CD8-positive, alpha-beta memory T cell (primary cell): ENCODE measurements around the gene CLEC6A. TPM values are rescaled to one million over a fixed set of nuclear protein-coding genes. Genes with fewer than 3 reads are reported as not detected.
"Not testable (repeated sequence)": the region's sequence is repeated elsewhere in the genome, so short reads cannot be mapped to it uniquely, and the experiment has no call there.

ENCODE experiments used
- CTCF ChIA-PET: fragments of 350-600 bp; sonication (Branson Sonifier 250); formaldehyde crosslinking; loops from one replicate; lab custom pipeline; 2021; ENCODE audit warnings: antibody characterized with exemption; lab: Charles Lee
- POLR2A ChIA-PET: fragments of 350-600 bp; sonication (Branson Sonifier 250); formaldehyde crosslinking; loops from one replicate; lab custom pipeline; 2021; ENCODE audit warnings: antibody characterized with exemption; lab: Charles Lee
- DNase-seq, 5 donors: peaks; one replicate each; pipeline versions ENCODE4 v3.0.0 to v3.0.0-alpha.2; 2020 to 2022; ENCODE audit warnings: mixed read lengths in 1 of 5
- H3K27ac ChIP-seq: one replicate; pipeline ENCODE4 v1.7.0; 2013; ENCODE audit warnings: low read depth, mild to moderate bottlenecking, low read length, moderate library complexity
- H3K27me3 ChIP-seq: 2 replicates; pipeline ENCODE4 v1.7.0; 2013; ENCODE audit warnings: low read length, mild to moderate bottlenecking; ENCODE audit not compliant: insufficient read depth, poor library complexity, severe bottlenecking
- H3K36me3 ChIP-seq: 2 replicates; pipeline ENCODE4 v1.7.0; 2013; ENCODE audit warnings: mild to moderate bottlenecking, low read length, moderate library complexity; ENCODE audit not compliant: insufficient read depth
- H3K4me1 ChIP-seq: 2 replicates; pipeline ENCODE4 v1.7.0; 2013; ENCODE audit warnings: mild to moderate bottlenecking, low read length, moderate library complexity; ENCODE audit not compliant: insufficient read depth
- H3K4me3 ChIP-seq: 2 replicates; pipeline ENCODE4 v1.7.0; 2013; ENCODE audit warnings: mild to moderate bottlenecking, low read length
- H3K9me3 ChIP-seq: 2 replicates; pipeline ENCODE4 v1.7.0; 2013; ENCODE audit warnings: mild to moderate bottlenecking, low read length
- H3K27ac Mint-ChIP-seq, 8 donors: one replicate each; pipeline ENCODE4 v1.8.0; 2020 to 2021; ENCODE audit warnings: mixed read lengths in 8 of 8, mild to moderate bottlenecking in 6 of 8, inconsistent platforms in 3 of 8, moderate library complexity in 3 of 8
- H3K27me3 Mint-ChIP-seq, 2 donors: one replicate each; pipeline ENCODE4 v1.8.0; 2020 to 2021; ENCODE audit warnings: mixed read lengths in 2 of 2, mild to moderate bottlenecking in 1 of 2, moderate library complexity in 1 of 2
- H3K36me3 Mint-ChIP-seq, 3 donors: one replicate each; pipeline ENCODE4 v1.8.0; 2020 to 2021; ENCODE audit warnings: mixed read lengths in 3 of 3, inconsistent platforms in 1 of 3, mild to moderate bottlenecking in 1 of 3
- H3K4me1 Mint-ChIP-seq, 3 donors: one replicate each; pipeline ENCODE4 v1.8.0; 2020 to 2021; ENCODE audit warnings: mixed read lengths in 3 of 3, inconsistent platforms in 1 of 3, mild to moderate bottlenecking in 1 of 3
- H3K4me3 Mint-ChIP-seq, 7 donors: one replicate each; pipeline ENCODE4 v1.8.0; 2020 to 2021; ENCODE audit warnings: mixed read lengths in 7 of 7, mild to moderate bottlenecking in 6 of 7, moderate library complexity in 4 of 7, inconsistent platforms in 2 of 7
- H3K9me3 Mint-ChIP-seq, 5 donors: one replicate each; pipeline ENCODE4 v1.8.0; 2020 to 2022; ENCODE audit warnings: mixed read lengths in 5 of 5, mild to moderate bottlenecking in 3 of 5, moderate library complexity in 2 of 5, inconsistent platforms in 1 of 5
- polyA plus RNA-seq: library from polyadenylated mRNA; unstranded; fragments of 300-500 nt; fragmentation: Illumina TruSeq; gene quantifications from one replicate; pipeline ENCODE4 v1.2.3, GENCODE V29; 2021
- total RNA-seq, 2 experiments: library from RNA; stranded (reverse); gene quantifications; one replicate each; pipeline ENCODE4 v1.2.3, GENCODE V29; 2021

Gene CLEC6A
- total RNA-seq (not detected), polyA plus RNA-seq (not detected)

DNA sequence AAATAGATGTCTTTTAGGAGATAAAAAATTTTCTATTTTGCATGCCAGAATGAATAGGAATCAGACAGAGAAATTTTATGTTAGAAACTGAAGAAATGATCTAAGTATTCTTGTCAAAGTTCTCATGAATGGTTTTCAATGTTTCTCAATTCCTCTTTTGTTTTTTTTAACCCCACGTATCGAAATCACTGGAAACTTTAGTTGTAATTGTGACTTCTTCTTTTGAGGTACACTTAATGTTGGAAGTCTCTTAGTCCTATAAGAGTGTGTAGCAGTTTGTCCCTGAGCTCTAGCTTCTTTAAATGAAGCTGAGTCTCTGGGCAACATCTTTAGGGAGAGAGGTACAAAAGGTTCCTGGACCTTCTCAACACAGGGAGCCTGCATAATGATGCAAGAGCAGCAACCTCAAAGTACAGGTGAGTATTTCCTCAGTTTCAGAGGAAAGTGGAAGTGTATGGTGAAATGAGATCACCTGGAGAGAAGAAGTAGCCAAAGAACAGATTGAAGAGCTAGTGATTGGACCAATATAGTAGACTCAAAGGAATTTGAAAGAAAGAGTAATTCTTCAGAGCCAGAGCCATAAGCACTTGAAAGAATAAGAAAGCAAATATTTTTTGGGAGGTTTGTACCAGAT lies at the start of gene CLEC6A:
CLEC6A (plus strand) TSS at position 236 of the 634 bp plus-strand sequence; CDS start at position 386, 150 bp downstream.
- peaks cover 5 to 49% of the 10 kb centered on the region in 2 donors for H3K27me3 Mint-ChIP-seq
- ChIA-PET POLR2A (no interaction called here), CTCF (no interaction called here)
- H3K4me1 ChIP-seq, result no peaks in the 10 kb centered on the region
- H3K27ac Mint-ChIP-seq, result no peak within 1 kb of the TSS
- no peak within 1 kb of the TSS for H3K27ac ChIP-seq
- H3K4me3 Mint-ChIP-seq, result no peak within 1 kb of the TSS
- H3K9me3 Mint-ChIP-seq, result no peaks in the 10 kb centered on the region
- no peaks in the 10 kb centered on the region for H3K4me1 Mint-ChIP-seq
- DNase-seq, result no peak
- no peaks in the 10 kb centered on the region for H3K9me3 ChIP-seq
- H3K4me3 ChIP-seq, result no peak within 1 kb of the TSS
- H3K36me3 ChIP-seq, result no peaks in the 10 kb centered on the region
- H3K27me3 ChIP-seq, result no peaks in the 10 kb centered on the region
- H3K36me3 Mint-ChIP-seq, result no peaks in the 10 kb centered on the region

DNA sequence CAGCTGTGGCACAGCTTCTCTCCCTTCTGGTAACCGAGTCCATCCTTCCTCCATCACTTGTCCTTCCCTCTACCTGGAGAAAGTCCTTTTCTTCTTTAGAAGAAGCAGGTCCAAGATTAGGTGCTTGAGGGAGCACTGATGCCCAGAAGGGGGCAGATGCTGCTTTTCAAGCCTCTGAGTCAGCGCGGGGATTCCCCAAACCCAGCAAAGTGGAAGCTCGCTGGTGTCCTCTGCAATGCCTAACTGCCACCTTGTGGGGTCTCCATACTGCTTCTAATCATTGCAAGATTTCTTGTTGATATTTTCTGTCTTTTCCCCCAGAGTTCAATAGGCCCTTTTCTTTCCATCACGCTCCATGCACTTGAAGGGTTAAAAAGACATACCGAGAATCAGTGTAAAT lies 36.2 kb upstream of the CLEC6A start:
- H3K9me3 Mint-ChIP-seq, CTCF ChIA-PET, POLR2A ChIA-PET, H3K36me3 Mint-ChIP-seq, H3K4me1 ChIP-seq, H3K4me1 Mint-ChIP-seq, H3K4me3 ChIP-seq, H3K36me3 ChIP-seq, H3K27me3 ChIP-seq, H3K9me3 ChIP-seq, H3K27me3 Mint-ChIP-seq, DNase-seq, H3K27ac ChIP-seq, H3K4me3 Mint-ChIP-seq, H3K27ac Mint-ChIP-seq: not testable (repeated sequence)

DNA sequence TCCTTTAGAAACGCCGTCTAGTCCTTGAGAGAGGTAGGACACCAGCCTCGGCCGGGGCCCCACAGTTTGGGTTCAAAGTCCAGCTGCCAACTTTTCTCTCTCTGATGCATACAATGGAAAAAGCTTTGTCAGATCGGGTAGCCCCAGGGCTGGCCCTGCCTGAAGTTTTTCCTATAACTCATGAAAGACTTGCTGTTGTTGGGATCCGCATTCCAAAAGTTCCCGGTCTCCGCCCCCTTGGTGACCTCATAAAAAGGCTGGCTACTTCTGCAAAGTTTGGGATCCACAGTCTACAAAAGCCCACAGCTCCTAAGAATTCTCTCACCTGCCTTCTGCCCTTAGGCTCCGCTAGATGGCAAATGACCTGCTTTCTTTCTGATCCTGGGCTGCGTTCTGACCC lies 35.3 kb upstream of the CLEC6A start:
- H3K27ac ChIP-seq, result no peak overlapping the region
- Mint-ChIP-seq H3K36me3 (no peaks in the 10 kb centered on the region), H3K9me3 (no peaks in the 10 kb centered on the region), H3K27ac (no peak overlapping the region), H3K27me3 (no peaks in the 10 kb centered on the region), H3K4me3 (no peak overlapping the region), H3K4me1 (no peaks in the 10 kb centered on the region)
- ChIA-PET POLR2A (no interaction called here), CTCF (no interaction called here)
- no peaks in the 10 kb centered on the region for H3K27me3 ChIP-seq
- H3K4me3 ChIP-seq, result no peak overlapping the region
- no peaks in the 10 kb centered on the region for H3K4me1 ChIP-seq
- no peaks in the 10 kb centered on the region for H3K36me3 ChIP-seq
- no peaks in the 10 kb centered on the region for H3K9me3 ChIP-seq
- no peak for DNase-seq

DNA sequence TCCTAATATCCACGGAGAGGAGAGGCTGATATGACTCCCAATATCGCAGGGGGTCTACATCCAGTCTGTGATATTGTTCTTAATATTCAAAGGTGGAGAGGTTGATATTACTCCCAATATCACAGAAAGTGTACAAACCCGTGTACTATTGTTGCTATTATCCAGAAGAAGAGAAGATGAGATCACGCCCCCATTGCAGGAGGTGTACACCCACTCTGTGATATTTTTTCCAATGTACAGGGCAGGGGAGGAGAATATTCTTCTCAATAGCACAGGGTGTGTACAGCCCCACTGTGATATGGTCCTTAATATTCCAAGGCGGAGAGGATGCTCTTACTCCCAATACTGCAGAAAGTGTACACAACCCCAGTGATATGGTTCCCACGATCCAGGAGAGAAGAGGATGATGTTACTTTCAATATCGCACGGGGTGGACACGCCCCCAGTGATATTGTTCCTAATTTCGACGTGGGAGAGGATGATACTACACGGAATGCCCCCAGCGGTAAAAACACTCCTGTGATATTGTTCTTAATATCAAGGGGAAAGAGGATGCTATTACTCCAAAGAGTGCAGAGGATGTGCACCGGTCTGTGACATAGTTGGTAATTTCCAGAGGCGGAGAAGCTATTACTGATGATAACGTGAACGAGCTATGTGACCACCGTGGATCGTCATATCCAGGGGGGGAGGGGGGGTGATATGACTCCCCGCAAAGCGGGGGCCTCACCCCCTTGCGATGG lies 11.1 kb upstream of the CLEC6A start:
- H3K9me3 Mint-ChIP-seq, H3K9me3 ChIP-seq, CTCF ChIA-PET, DNase-seq, H3K4me1 Mint-ChIP-seq, H3K27me3 Mint-ChIP-seq, H3K27ac Mint-ChIP-seq, H3K4me1 ChIP-seq, H3K36me3 Mint-ChIP-seq, H3K36me3 ChIP-seq, H3K27ac ChIP-seq, H3K4me3 ChIP-seq, POLR2A ChIA-PET, H3K4me3 Mint-ChIP-seq, H3K27me3 ChIP-seq: not testable (repeated sequence)

DNA sequence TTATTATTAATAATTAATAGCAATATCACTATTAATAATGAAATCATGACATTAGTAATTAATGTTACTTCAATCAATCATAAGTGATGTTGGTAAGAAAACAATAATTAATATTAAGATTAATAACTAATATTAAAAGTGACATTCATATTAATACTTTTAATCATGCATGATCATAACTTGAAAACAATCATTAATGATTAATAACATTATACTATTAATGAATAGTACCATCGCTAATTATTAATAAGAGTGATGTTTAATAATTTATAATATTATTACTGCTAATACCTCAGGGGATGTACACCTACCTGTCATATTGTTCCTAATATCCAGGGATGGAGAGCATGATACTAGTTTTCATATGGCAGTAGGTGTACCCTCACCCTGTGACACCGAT lies 10.0 kb upstream of the CLEC6A start:
- Histone ChIP-seq H3K27ac (no peak overlapping the region), H3K27me3 (no peaks in the 10 kb centered on the region), H3K4me1 (no peaks in the 10 kb centered on the region), H3K9me3 (no peaks in the 10 kb centered on the region), H3K4me3 (no peak overlapping the region), H3K36me3 (no peaks in the 10 kb centered on the region)
- peaks cover 1 to 3% of the 10 kb centered on the region in 2 donors for H3K27me3 Mint-ChIP-seq
- H3K4me3 Mint-ChIP-seq, result no peak overlapping the region
- no peaks in the 10 kb centered on the region for H3K9me3 Mint-ChIP-seq
- POLR2A ChIA-PET, result no interaction called here
- no peaks in the 10 kb centered on the region for H3K4me1 Mint-ChIP-seq
- CTCF ChIA-PET, result no interaction called here
- no peaks in the 10 kb centered on the region for H3K36me3 Mint-ChIP-seq
- no peak overlapping the region for H3K27ac Mint-ChIP-seq
- no peak for DNase-seq

DNA sequence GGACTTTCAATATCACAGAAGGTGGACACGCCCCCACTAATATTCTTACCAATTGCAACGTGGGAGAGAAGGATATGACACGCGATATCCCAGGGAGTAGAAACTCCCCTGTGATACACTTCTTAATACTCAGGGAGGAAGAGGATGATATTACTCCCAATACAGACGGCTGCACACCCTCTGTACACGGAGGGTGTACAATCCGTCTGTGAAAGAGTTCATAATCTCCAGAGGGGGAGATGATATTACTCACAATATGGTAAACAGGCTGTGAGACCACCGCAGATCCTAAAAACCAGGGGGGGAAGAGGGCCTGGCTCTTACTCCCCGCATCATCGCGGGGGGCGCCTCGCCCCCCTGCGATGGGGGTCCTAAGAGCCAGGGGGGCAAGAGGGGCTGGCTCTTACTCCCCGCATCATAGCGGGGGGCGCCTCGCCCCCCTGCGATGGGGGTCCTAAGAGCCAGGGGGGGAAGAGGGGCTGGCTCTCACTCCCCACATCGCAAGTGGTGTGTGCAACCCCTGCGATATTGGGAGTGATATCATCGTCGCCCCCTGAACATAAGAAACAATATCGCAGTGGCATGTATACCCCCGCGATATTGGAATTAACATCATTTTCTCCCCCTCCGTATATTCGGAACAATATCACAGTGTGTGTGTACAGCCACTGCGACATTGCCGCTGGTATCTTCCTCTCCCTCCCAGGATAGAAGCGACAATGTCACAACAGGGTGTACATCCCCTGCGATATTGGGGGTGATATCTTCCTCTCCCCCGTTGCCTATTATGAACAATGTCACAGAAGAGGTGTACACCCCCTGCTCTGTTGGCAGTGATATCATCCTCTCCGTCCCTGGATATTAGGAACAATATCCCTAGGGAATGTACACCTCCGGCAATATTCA lies 8.9 kb upstream of the CLEC6A start:
- CTCF ChIA-PET, result no interaction called here
- DNase-seq, result no peak
- Histone ChIP-seq H3K4me1 (no peaks in the 10 kb centered on the region), H3K4me3 (no peak overlapping the region), H3K27ac (no peak overlapping the region), H3K36me3 (no peaks in the 10 kb centered on the region), H3K27me3 (no peaks in the 10 kb centered on the region), H3K9me3 (no peaks in the 10 kb centered on the region)
- Mint-ChIP-seq H3K9me3 (no peaks in the 10 kb centered on the region), H3K27me3 (peaks cover 1 to 3% of the 10 kb centered on the region in 2 donors), H3K27ac (no peak overlapping the region), H3K4me1 (no peaks in the 10 kb centered on the region), H3K4me3 (no peak overlapping the region), H3K36me3 (no peaks in the 10 kb centered on the region)
- POLR2A ChIA-PET, result no interaction called here

DNA sequence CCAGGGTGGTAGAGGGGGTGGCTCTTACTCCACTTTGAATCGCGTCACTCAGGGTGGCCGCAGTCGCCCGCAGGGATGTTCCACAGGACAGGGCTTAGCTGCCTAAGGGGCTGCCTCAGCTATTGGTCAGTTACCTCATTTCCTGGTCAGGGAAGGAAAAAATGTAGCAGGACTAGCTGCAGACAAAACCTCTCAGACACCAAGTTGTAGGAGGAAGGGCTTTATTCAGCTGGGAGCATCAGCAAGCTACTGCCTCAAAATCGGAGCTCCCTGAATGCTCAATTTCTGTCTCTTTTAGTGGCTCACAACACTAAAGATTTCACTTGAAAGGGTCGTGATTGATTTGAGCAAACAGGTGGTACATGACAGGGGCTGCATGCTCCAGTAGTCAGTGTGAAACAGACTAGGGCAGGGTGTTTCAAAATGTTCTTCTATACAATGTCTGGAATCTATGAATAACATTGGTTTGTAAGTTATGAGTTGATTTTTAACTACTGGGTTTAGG lies 6.4 kb upstream of the CLEC6A start:
- Histone ChIP-seq H3K27me3 (no peaks in the 10 kb centered on the region), H3K9me3 (no peaks in the 10 kb centered on the region), H3K4me3 (no peak overlapping the region), H3K4me1 (no peaks in the 10 kb centered on the region), H3K36me3 (no peaks in the 10 kb centered on the region), H3K27ac (no peak overlapping the region)
- H3K4me3 Mint-ChIP-seq, result no peak overlapping the region
- no peaks in the 10 kb centered on the region for H3K4me1 Mint-ChIP-seq
- ChIA-PET POLR2A (no interaction called here), CTCF (no interaction called here)
- no peak for DNase-seq
- H3K27me3 Mint-ChIP-seq, result peaks cover 1 to 7% of the 10 kb centered on the region in 2 donors
- H3K36me3 Mint-ChIP-seq, result no peaks in the 10 kb centered on the region
- H3K27ac Mint-ChIP-seq, result no peak overlapping the region
- H3K9me3 Mint-ChIP-seq, result no peaks in the 10 kb centered on the region

DNA sequence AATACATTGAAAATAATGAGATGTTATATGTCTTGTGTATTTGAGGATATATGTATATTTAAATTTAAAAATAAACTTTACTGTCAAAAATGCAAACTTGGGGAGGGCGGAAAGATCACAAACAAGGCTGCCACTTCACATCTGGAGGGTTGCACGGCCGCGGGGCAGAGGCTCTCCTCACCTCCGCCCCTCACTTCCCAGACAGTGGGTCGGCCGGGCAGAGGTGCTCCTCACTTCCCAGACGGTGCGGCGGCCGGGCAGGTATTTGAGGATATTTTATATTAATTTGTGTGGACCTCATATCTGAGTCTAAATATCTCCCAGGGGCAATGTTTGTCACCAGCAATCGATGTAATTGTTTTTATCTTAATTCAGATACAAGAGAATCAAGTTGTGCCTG lies 3.7 kb upstream of the CLEC6A start:
- Histone ChIP-seq H3K4me1 (no peaks in the 10 kb centered on the region), H3K9me3 (no peaks in the 10 kb centered on the region), H3K36me3 (no peaks in the 10 kb centered on the region), H3K4me3 (no peak overlapping the region), H3K27me3 (no peaks in the 10 kb centered on the region), H3K27ac (no peak overlapping the region)
- Mint-ChIP-seq H3K4me1 (no peaks in the 10 kb centered on the region), H3K27me3 (peaks cover 0 to 18% of the 10 kb centered on the region in 2 donors), H3K36me3 (no peaks in the 10 kb centered on the region), H3K27ac (no peak overlapping the region), H3K4me3 (no peak overlapping the region), H3K9me3 (no peaks in the 10 kb centered on the region)
- POLR2A ChIA-PET, result no interaction called here
- DNase-seq, result no peak
- CTCF ChIA-PET, result no interaction called here
